Epithelial cell of proximal tubule (primary cell): ENCODE results near the gene NME7. TPM values are rescaled to one million over a fixed set of nuclear protein-coding genes. Genes with fewer than 3 reads are reported as not detected.

ENCODE experiments used
- DNase-seq: peaks from one replicate; pipeline ENCODE4 v3.0.0-alpha.2; 2011; ENCODE audit warnings: low read depth
- H3K4me3 ChIP-seq: 2 replicates; pipeline ENCODE4 v1.5.1; 2011; ENCODE audit warnings: low read depth, mild to moderate bottlenecking, low read length
- total RNA-seq: library from RNA; depleted of rRNA; stranded (reverse); fragments of >200 nt; gene quantifications from 2 replicates; pipeline ENCODE4 v1.2.3, GENCODE V29; 2015
- TF ChIP-seq, protein P1 (sequence below): conservative IDR thresholded peaks from 2 replicates; pipeline ENCODE4 v1.5.1; 2012; ENCODE audit warnings: low read depth, mild to moderate bottlenecking, low read length

Gene NME7
- total RNA-seq, 1 donor from 2014 or later = 50.9 TPM

- DNase-seq = no peak
- no peak overlapping the region for H3K4me3 ChIP-seq
- TF ChIP-seq, protein P1, sequence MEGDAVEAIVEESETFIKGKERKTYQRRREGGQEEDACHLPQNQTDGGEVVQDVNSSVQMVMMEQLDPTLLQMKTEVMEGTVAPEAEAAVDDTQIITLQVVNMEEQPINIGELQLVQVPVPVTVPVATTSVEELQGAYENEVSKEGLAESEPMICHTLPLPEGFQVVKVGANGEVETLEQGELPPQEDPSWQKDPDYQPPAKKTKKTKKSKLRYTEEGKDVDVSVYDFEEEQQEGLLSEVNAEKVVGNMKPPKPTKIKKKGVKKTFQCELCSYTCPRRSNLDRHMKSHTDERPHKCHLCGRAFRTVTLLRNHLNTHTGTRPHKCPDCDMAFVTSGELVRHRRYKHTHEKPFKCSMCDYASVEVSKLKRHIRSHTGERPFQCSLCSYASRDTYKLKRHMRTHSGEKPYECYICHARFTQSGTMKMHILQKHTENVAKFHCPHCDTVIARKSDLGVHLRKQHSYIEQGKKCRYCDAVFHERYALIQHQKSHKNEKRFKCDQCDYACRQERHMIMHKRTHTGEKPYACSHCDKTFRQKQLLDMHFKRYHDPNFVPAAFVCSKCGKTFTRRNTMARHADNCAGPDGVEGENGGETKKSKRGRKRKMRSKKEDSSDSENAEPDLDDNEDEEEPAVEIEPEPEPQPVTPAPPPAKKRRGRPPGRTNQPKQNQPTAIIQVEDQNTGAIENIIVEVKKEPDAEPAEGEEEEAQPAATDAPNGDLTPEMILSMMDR = no peak
Measured at GRCh38 chr1:169141356-169141755, 226.2 kb downstream of the NME7 start.

DNA sequence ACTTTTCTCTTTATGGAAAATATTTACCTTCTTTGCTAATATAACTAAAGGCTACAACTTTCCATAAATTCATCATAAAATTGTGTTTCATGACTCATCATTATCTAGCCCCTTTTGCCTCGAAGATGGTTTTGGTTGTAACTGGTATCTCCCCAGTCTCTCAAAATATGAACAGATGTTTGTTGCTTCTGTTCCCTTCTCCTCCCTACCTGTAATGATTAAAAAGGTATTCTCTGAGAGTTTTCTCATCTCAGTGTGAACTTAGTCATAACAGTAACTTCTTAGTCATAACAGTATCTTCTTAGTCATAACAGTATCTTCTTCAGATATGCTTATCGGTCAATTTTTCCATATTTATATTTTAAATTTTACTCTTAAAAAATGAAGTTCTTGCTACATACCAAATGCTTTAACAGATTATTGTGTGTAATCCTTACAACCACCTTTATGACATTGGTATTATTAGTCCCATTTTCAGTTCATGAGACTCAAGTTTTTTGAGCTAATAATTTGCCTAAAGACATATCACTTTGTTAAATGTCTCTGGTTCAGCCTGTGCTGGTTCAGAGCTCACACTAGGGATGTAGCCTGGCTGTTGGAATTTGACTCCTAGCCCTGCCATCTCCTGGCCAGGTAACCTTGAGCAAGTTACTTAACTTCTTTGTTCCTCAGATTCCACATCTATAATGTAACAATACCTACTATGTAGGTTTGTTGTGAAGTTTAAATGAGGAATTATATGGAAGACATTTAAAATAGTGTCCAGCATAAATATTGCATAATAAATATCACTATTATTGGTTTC is 228.5 kb downstream of the NME7 start:
- TF ChIP-seq, protein P1 = no peak
- no peak overlapping the region for H3K4me3 ChIP-seq
- DNase-seq = no peak

DNA sequence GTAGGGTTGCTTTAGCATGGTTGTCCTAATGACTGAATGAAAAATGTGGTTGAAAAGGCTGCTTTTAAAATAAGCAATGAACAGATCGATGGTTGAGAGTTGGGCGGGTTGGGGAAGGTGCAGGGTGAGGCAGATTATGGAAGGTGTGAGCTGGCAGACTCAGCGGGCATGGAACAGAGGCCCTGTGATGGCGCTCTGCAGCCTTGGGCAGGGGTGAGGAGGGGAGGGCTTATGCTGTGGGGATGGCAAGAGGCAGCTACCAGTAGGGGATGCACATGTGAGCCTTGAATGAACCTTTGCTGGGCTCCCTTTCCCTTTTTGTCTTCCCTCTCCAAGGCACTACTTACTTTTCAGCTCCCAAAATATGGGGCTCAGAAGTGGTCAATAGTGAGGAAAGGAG is 230.2 kb downstream of the NME7 start:
- no peak for DNase-seq
- H3K4me3 ChIP-seq = no peak overlapping the region
- TF ChIP-seq, protein P1 = no peak

DNA sequence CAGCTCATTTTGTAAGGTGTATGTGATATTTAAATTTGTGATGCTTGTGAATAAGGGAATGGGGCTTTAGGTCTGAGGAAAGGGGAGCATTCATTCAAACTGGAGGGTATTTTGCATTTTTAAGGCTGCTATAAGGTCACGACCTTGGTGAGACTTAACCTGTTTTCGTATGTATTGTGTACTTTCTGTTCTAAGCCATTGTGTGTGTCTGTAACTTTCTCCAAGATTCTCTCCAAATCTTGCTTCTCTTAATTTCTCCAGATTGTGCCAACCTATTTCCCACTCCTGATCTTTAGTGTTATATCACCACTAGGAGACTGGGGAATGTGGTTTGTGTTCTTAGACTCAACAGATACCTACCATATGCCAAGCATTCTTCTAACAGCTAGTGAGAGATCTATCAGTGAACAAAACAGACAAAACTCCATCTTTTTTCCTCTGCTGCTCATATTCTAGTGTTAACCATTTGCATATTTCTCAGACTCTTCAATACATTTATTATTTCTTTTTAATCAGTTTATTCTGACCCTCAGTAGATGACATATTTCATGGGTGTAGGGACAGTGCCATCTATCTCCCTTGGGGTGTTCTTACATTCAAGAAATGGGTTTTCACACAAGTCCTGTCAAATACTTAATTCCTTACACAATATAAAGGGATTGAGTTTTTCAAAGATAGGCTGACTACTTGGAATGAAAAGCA is 233.6 kb downstream of the NME7 start:
- TF ChIP-seq, protein P1 = peak; percentile 36
- no peak for DNase-seq
- no peak overlapping the region for H3K4me3 ChIP-seq

- no peak for DNase-seq
- H3K4me3 ChIP-seq = no peak overlapping the region
- TF ChIP-seq, protein P1 = no peak
Measured at GRCh38 chr1:169133228-169133576, 234.4 kb downstream of the NME7 start.

GRCh38 chr1:169132512-169133227 is 234.9 kb downstream of the NME7 start:
- DNase-seq = no peak
- TF ChIP-seq, protein P1 = no peak
- no peak overlapping the region for H3K4me3 ChIP-seq
